Stimulated activated memory B cell treated with anti-CD40 and anti-IgM and Interleukin-4, amounts not matched to agents 10 μg/mL and 1 μg/mL and 100 μg/mL, for 72 hours (primary cell): ENCODE data around the gene ARHGAP26.
"Not testable (repeated sequence)": the region's sequence is repeated elsewhere in the genome, so short reads cannot be mapped to it uniquely, and the experiment has no call there.

Experiments
- ATAC-seq: fragments of 150-1000 bp; cut with Tn5 transposase; 2 replicates; pipeline ENCODE4 v1.10.0; 2021
- H3K27ac Mint-ChIP-seq: one replicate; pipeline ENCODE4 v1.8.0; 2022; ENCODE audit warnings: mild to moderate bottlenecking, mixed read lengths
- H3K27me3 Mint-ChIP-seq: one replicate; pipeline ENCODE4 v1.8.0; 2022; ENCODE audit warnings: mixed read lengths
- H3K36me3 Mint-ChIP-seq: one replicate; pipeline ENCODE4 v1.8.0; 2022; ENCODE audit warnings: mixed read lengths
- H3K4me1 Mint-ChIP-seq: one replicate; pipeline ENCODE4 v1.8.0; 2022; ENCODE audit warnings: mixed read lengths
- H3K4me3 Mint-ChIP-seq: one replicate; pipeline ENCODE4 v1.8.0; 2022; ENCODE audit warnings: mild to moderate bottlenecking, moderate library complexity, mixed read lengths
- H3K9me3 Mint-ChIP-seq: one replicate; pipeline ENCODE4 v1.8.0; 2022; ENCODE audit warnings: mixed read lengths

Gene ARHGAP26

DNA sequence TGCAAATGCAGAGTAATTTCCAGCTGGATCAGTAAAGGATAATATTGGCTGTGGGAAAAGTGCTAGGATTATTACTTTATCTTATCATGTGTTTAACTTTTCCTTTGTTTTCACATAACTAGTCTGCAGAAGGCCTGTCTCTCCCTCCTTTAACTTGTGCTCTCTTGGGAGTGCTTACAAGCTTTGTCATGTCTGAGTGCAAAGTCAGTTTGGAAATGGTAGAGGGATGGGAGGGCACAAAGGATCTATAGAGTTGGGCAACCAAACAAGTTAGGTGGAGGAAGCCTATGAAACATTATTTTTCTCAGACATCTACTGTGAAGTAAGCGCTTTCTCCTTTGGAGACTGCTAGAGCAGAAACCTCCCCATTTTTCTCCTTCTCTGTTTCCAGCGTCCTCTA lies 308.8 kb downstream of the ARHGAP26 start:
- no peaks in the 10 kb centered on the region for H3K27me3 Mint-ChIP-seq
- ATAC-seq, result no peak
- no peaks in the 10 kb centered on the region for H3K4me1 Mint-ChIP-seq
- peaks cover 6% of the 10 kb centered on the region for H3K36me3 Mint-ChIP-seq
- no peak overlapping the region for H3K27ac Mint-ChIP-seq
- no peaks in the 10 kb centered on the region for H3K9me3 Mint-ChIP-seq
- H3K4me3 Mint-ChIP-seq, result no peak overlapping the region

DNA sequence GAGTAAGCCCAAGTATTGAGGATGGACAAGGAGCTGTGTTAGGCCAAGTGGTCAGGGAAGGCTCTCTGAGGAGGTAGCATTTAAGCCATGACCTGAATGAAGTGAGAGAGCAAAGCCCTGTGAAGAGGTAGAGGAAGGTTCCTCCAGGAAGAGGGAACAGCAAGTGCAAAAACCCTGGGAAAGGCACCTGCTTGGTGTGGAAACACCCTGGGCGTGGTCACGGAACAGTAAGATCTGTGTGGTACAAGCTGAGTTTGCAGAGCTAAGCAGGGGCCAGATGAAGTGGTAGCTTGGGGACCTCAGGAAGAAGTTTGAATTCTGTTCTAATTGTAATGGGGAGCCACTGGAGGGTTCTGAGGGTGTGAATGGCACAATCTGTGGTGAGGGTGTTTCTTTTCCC lies 310.2 kb downstream of the ARHGAP26 start:
- H3K27me3 Mint-ChIP-seq, result no peaks in the 10 kb centered on the region
- no peaks in the 10 kb centered on the region for H3K4me1 Mint-ChIP-seq
- no peak overlapping the region for H3K4me3 Mint-ChIP-seq
- peaks cover 6% of the 10 kb centered on the region for H3K36me3 Mint-ChIP-seq
- H3K9me3 Mint-ChIP-seq, result no peaks in the 10 kb centered on the region
- no peak for ATAC-seq
- no peak overlapping the region for H3K27ac Mint-ChIP-seq

GRCh38 chr5:143080982-143081381 lies 310.8 kb downstream of the ARHGAP26 start:
- Mint-ChIP-seq H3K27me3 (no peaks in the 10 kb centered on the region), H3K9me3 (no peaks in the 10 kb centered on the region), H3K4me1 (no peaks in the 10 kb centered on the region), H3K4me3 (no peak overlapping the region), H3K36me3 (peaks cover 6% of the 10 kb centered on the region), H3K27ac (no peak overlapping the region)
- no peak for ATAC-seq

- no peaks in the 10 kb centered on the region for H3K27me3 Mint-ChIP-seq
- H3K36me3 Mint-ChIP-seq, result peaks cover 6% of the 10 kb centered on the region
- no peaks in the 10 kb centered on the region for H3K9me3 Mint-ChIP-seq
- no peak overlapping the region for H3K27ac Mint-ChIP-seq
- H3K4me1 Mint-ChIP-seq, result no peaks in the 10 kb centered on the region
- H3K4me3 Mint-ChIP-seq, result no peak overlapping the region
- no peak for ATAC-seq
Measured at GRCh38 chr5:143083006-143083405, 312.8 kb downstream of the ARHGAP26 start.

DNA sequence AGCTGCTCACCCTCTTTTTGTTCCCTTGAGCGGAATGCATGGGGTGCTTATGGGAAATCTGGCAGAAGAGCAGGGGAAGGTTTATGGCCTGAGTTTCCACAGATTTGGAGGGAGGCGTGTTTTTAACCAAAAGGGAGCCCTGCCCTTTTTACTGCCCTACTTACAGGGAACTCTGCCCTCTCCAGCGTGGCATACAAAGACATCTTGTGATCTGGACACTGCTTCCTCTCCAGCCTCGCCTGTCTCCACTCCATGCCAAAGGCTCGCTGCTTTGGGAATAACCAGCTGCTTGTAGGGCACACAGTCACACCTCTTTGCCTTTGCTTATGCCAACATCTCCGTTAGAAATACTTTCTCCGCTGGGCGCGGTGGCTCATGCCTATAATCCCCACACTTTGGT lies 314.2 kb downstream of the ARHGAP26 start:
- no peak overlapping the region for H3K27ac Mint-ChIP-seq
- H3K4me3 Mint-ChIP-seq, result no peak overlapping the region
- ATAC-seq, result no peak
- H3K27me3 Mint-ChIP-seq, result no peaks in the 10 kb centered on the region
- H3K9me3 Mint-ChIP-seq, result peaks cover 3% of the 10 kb centered on the region
- no peaks in the 10 kb centered on the region for H3K4me1 Mint-ChIP-seq
- peaks cover 6% of the 10 kb centered on the region for H3K36me3 Mint-ChIP-seq

- Mint-ChIP-seq H3K4me3 (no peak overlapping the region), H3K9me3 (peaks cover 3% of the 10 kb centered on the region), H3K36me3 (peaks cover 6% of the 10 kb centered on the region), H3K27me3 (no peaks in the 10 kb centered on the region), H3K27ac (no peak overlapping the region), H3K4me1 (no peaks in the 10 kb centered on the region)
- no peak for ATAC-seq
Measured at GRCh38 chr5:143085319-143085917, 315.2 kb downstream of the ARHGAP26 start.

DNA sequence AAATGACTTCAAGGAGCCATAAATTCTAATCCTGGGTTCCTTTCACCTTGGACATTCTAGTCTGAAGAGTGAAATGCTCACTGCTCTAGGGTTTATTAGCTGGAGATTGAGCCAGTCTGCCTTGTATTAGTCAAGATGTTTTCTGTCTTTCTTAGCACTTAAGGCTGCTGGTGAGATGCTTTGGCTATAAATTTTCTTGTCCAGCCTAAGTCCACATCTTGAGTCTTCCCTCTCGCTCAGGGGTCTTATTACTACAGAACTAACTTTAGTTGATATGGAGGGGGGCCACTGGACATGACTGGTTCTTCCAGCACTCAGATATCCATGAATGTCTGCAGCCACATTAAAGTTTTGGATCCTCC lies 316.4 kb downstream of the ARHGAP26 start:
- Mint-ChIP-seq H3K27ac (no peak overlapping the region), H3K36me3 (no peaks in the 10 kb centered on the region)

GRCh38 chr5:143086908-143087637 lies 316.9 kb downstream of the ARHGAP26 start:
- Mint-ChIP-seq H3K27me3 (no peaks in the 10 kb centered on the region), H3K4me3 (no peak overlapping the region)

More for the DNA sequence above, 316.4 kb downstream of the ARHGAP26 start:
- H3K4me3 Mint-ChIP-seq, result no peak overlapping the region
- no peaks in the 10 kb centered on the region for H3K27me3 Mint-ChIP-seq
- no peak for ATAC-seq
- peaks cover 3% of the 10 kb centered on the region for H3K9me3 Mint-ChIP-seq
- no peaks in the 10 kb centered on the region for H3K4me1 Mint-ChIP-seq

DNA sequence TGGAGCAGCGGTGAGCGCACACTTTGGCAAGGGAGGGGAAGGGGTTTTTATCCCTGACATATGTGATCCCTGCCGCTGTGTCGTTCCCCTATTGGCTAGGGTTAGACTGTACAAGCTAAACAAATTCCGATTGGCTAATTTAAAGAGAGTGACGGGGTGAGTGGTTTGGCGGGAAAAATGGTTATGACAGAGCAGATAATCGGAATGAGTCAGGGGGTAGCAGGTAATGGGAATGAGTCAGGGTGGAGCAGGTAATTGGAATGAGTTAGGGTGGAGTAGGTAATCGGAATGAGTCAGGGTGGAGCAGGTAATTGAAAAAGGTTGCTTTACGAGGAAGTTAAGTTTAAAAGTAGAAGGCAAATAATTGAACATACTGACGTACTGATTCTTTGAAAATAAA lies 318.5 kb downstream of the ARHGAP26 start:
- H3K27me3 Mint-ChIP-seq, H3K9me3 Mint-ChIP-seq, H3K4me1 Mint-ChIP-seq, H3K36me3 Mint-ChIP-seq, H3K27ac Mint-ChIP-seq, ATAC-seq, H3K4me3 Mint-ChIP-seq: not testable (repeated sequence)

More at GRCh38 chr5:143086908-143087637, 316.9 kb downstream of the ARHGAP26 start:
- Mint-ChIP-seq H3K36me3 (no peaks in the 10 kb centered on the region), H3K4me1 (no peaks in the 10 kb centered on the region), H3K9me3 (peaks cover 3% of the 10 kb centered on the region), H3K27ac (no peak overlapping the region)
- no peak for ATAC-seq

- not testable (repeated sequence) for H3K4me3 Mint-ChIP-seq, ATAC-seq, H3K36me3 Mint-ChIP-seq, H3K27me3 Mint-ChIP-seq, H3K27ac Mint-ChIP-seq, H3K9me3 Mint-ChIP-seq
- peaks cover 16% of the 10 kb centered on the region for H3K4me1 Mint-ChIP-seq
Measured at GRCh38 chr5:143090044-143090443, 319.9 kb downstream of the ARHGAP26 start.

DNA sequence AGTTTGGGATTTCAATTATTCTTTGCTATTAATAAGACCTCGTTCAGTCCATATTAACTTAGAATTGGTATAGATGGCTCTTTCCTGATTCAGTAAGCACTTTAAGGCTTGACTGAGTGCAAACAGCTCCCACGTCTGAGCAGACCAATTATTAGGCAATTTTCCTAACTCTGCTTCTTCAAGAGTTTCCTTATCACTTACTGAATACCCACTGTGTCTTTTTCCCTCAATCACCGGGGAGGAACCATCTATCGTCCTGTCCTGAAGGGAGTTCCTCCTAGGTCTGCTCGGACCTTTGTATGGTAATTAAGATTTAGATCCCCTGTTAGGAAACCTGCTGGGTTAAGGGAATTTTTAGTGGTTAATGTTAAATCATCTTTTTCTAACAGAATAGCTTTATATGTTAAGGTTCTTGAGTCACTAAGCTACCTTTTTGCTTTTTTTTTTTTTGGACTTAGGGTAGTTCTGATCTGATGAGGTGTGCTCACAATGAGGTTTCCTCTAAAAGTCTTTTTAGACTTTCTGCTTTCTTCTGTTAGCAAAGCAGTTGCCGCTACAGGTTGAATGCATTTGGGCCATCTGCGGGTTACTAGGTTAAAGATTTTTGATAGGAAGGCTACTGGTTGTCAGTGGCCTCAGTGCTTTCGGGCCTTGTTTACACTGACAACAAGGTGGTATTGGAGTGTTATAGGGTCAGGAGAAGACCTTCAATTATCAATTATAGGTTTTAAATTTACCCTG lies 322.7 kb downstream of the ARHGAP26 start:
- H3K27me3 Mint-ChIP-seq, H3K27ac Mint-ChIP-seq, H3K4me3 Mint-ChIP-seq, H3K36me3 Mint-ChIP-seq, H3K9me3 Mint-ChIP-seq, ATAC-seq: not testable (repeated sequence)
- H3K4me1 Mint-ChIP-seq, result peaks cover 16% of the 10 kb centered on the region

GRCh38 chr5:143093452-143094086 lies 323.4 kb downstream of the ARHGAP26 start:
- Mint-ChIP-seq H3K27me3 (no peaks in the 10 kb centered on the region), H3K4me3 (no peak overlapping the region), H3K9me3 (peaks cover 3% of the 10 kb centered on the region), H3K36me3 (no peaks in the 10 kb centered on the region), H3K4me1 (peaks cover 16% of the 10 kb centered on the region), H3K27ac (peak overlapping the region; percentile 1)
- no peak for ATAC-seq

DNA sequence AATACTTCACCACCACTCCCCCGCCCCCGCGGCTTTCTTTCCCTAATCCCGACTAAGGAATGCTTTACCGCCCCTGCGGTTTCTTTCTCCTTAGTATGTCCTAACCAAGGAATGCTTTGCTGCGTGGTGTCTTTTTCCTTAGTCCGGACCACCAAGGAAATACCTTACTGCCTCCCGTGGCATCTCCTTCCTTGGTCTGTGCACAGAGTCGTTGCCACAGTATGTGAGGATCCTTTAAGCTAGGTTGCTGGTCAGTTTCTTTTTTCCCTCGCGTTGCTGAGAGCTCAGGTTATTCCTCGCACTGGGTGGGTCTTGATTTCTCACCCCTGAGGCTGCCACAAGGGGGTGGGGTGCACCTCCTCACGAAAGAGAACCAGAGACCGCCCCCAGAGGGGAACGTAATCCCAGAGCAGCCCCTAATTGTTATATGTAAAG lies 323.9 kb downstream of the ARHGAP26 start:
- ATAC-seq, result no peak
- Mint-ChIP-seq H3K27me3 (no peaks in the 10 kb centered on the region), H3K9me3 (no peaks in the 10 kb centered on the region), H3K36me3 (no peaks in the 10 kb centered on the region), H3K4me3 (peak overlapping the region; percentile 15), H3K27ac (peak overlapping the region; percentile 1), H3K4me1 (peaks cover 16% of the 10 kb centered on the region)

GRCh38 chr5:143094608-143095007 lies 324.4 kb downstream of the ARHGAP26 start:
- H3K36me3 Mint-ChIP-seq, H3K4me3 Mint-ChIP-seq, H3K27me3 Mint-ChIP-seq, ATAC-seq, H3K9me3 Mint-ChIP-seq: not testable (repeated sequence)
- Mint-ChIP-seq H3K27ac (peak overlapping the region; percentile 1), H3K4me1 (peaks cover 16% of the 10 kb centered on the region)

GRCh38 chr5:143101121-143101520 lies 330.9 kb downstream of the ARHGAP26 start:
- no peak overlapping the region for H3K4me3 Mint-ChIP-seq
- peak overlapping the region; percentile 58 for H3K27ac Mint-ChIP-seq
- H3K9me3 Mint-ChIP-seq, result no peaks in the 10 kb centered on the region
- peaks cover 14% of the 10 kb centered on the region for H3K4me1 Mint-ChIP-seq
- no peaks in the 10 kb centered on the region for H3K27me3 Mint-ChIP-seq
- H3K36me3 Mint-ChIP-seq, result no peaks in the 10 kb centered on the region
- ATAC-seq, result no peak
